HG02840 (cell line): ENCODE data around the gene UNC13A.

ENCODE experiments used
- ATAC-seq: cut with Tn5 transposase; IDR thresholded peaks from one replicate; pipeline ENCODE4 v1.9.1; 2021; ENCODE audit warnings: mild to moderate bottlenecking, moderate library complexity, moderate number of reproducible peaks; ENCODE audit not compliant: unreplicated experiment, low FRiP score

UNC13A gene

DNA sequence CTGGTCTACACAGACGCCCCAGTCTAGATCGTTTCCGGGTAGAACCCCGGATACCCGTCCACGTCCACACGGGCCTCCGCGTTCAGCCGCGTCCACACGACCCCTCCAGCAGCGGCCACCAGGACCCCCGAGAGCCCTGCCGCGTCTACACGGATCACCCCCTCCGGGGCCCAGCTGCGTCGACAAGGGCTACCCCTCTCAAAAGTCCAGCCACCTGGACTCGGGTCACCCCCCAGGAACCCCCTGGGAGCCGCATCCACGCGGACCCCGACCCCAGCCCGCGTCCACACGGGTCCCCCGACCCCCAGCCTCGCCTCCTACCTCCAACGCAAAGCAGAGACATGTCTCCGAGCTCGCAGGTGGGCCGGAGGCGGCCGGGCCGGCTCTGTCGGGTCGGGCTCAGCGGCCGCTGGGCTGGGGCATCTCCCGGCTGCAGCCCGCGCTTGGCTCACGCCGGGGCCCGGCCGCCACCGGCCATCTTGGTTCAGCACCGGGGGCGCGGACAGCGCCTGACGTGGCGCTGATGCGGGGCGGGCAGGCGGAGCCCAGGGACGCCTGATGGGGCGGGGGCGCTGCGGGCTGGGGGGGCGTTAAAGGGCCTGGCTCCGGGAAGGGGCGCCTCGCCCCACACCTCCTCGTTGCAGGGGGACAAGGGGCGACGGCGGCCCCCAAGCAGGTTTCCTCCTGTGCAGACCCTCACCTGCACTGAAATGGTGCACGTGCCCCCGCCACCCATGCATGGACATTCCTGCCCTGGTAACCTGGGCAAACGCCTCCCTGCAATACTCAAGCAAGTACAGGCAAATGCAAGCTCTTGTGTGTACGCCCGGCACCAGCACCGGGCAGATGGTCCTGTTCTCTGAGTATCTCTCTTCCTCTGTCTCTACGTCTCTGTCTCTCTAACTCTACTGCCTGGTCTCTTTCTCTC lies at the start of gene UNC13A:
TSS of gene UNC13A (minus strand) at position 498 of the 928 bp plus-strand sequence. CDS start at position 343, 155 bp downstream.
- no peak for ATAC-seq

DNA sequence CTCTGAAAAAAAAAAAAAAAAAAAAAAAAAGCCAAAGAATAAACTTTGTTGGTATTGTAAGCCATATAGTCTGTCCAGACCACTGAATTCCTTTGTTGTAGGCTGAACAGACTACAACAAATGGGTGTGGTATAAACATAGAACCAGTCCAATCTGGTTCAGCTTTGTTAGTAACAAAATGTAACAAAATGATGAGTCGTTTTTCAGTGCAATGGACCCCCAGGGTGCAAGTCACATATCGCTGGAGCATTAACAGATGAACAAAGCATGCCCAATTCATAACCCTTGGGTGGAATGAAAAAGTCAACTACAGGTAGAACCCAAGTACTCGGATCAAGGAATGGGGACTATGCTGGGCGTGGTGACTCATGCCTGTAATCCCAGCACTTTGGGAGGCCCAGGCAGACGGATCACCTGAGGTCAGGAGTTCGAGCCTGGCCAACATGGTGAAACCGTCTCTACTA lies 49.6 kb upstream of the UNC13A start:
- no peak for ATAC-seq

DNA sequence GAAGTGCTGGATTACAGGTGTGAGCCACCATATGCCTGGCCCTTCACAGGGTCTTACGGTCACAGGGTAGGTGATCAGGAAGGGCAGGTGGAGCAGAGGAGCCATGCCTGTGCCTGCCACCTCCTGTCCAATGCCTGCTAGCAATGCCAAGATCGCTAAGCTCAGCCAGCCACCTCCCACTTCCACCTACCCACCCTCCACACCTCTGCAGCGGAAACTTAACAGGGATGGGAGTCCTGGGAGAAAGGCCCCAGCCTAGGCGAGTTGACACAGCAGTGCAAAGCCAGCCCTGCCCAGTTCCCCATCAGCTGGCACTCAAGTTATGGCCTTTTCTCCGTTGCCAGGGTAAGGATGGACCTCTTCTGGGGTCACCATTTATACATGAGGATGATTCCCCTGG lies 47.3 kb upstream of the UNC13A start:
- ATAC-seq: no peak

DNA sequence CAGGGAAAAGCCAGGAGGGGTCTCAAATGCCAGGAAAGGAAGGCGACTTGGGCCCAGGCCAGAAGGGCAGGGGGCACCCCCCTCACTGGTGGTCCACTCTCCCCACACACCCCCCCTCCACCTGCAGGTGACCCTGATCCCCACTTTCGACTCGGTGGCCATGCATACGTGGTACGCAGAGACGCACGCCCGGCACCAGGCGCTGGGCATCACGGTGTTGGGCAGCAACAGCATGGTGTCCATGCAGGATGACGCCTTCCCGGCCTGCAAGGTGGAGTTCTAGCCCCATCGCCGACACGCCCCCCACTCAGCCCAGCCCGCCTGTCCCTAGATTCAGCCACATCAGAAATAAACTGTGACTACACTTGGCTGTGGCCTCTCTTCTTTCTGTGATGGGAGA lies 46.0 kb upstream of the UNC13A start:
- no peak for ATAC-seq

DNA sequence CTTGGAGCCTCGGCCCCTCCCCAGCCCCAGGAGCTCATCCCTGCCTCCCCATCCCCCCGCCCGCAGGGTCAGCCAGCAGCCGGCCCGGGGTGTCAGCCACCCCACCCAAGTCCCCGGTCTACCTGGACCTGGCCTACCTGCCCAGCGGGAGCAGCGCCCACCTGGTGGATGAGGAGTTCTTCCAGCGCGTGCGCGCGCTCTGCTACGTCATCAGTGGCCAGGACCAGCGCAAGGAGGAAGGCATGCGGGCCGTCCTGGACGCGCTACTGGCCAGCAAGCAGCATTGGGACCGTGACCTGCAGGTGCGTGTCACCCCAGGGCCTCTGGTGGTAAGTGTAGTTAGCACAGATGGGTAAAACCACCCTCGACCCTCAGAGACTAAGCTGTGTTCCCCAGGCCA lies 45.0 kb upstream of the UNC13A start:
- ATAC-seq: no peak

DNA sequence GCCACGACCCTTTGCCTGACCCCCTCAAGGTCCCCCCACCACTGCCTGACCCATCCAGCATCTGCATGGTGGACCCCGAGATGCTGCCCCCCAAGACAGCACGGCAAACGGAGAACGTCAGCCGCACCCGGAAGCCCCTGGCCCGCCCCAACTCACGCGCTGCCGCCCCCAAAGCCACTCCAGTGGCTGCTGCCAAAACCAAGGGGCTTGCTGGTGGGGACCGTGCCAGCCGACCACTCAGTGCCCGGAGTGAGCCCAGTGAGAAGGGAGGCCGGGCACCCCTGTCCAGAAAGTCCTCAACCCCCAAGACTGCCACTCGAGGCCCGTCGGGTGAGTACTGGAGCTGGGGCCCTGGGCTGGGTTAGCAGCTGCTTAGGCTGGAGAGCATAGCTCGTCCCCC lies 39.7 kb upstream of the UNC13A start:
- ATAC-seq: no peak

DNA sequence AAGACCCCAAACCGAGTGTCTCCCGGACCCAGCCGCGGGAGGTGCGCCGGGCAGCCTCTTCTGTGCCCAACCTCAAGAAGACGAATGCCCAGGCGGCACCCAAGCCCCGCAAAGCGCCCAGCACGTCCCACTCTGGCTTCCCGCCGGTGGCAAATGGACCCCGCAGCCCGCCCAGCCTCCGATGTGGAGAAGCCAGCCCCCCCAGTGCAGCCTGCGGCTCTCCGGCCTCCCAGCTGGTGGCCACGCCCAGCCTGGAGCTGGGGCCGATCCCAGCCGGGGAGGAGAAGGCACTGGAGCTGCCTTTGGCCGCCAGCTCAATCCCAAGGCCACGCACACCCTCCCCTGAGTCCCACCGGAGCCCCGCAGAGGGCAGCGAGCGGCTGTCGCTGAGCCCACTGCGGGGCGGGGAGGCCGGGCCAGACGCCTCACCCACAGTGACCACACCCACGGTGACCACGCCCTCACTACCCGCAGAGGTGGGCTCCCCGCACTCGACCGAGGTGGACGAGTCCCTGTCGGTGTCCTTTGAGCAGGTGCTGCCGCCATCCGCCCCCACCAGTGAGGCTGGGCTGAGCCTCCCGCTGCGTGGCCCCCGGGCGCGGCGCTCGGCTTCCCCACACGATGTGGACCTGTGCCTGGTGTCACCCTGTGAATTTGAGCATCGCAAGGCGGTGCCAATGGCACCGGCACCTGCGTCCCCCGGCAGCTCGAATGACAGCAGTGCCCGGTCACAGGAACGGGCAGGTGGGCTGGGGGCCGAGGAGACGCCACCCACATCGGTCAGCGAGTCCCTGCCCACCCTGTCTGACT lies 39.0 kb upstream of the UNC13A start:
- no peak for ATAC-seq

DNA sequence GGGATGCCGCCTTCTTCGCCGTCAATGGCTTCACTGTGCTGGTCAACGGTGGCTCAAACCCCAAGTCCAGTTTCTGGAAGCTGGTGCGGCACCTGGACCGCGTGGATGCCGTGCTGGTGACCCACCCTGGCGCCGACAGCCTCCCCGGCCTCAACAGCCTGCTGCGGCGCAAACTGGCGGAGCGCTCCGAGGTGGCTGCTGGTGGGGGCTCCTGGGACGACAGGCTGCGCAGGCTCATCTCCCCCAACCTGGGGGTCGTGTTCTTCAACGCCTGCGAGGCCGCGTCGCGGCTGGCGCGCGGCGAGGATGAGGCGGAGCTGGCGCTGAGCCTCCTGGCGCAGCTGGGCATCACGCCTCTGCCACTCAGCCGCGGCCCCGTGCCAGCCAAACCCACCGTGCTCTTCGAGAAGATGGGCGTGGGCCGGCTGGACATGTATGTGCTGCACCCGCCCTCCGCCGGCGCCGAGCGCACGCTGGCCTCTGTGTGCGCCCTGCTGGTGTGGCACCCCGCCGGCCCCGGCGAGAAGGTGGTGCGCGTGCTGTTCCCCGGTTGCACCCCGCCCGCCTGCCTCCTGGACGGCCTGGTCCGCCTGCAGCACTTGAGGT lies 38.1 kb upstream of the UNC13A start:
- no peak for ATAC-seq

DNA sequence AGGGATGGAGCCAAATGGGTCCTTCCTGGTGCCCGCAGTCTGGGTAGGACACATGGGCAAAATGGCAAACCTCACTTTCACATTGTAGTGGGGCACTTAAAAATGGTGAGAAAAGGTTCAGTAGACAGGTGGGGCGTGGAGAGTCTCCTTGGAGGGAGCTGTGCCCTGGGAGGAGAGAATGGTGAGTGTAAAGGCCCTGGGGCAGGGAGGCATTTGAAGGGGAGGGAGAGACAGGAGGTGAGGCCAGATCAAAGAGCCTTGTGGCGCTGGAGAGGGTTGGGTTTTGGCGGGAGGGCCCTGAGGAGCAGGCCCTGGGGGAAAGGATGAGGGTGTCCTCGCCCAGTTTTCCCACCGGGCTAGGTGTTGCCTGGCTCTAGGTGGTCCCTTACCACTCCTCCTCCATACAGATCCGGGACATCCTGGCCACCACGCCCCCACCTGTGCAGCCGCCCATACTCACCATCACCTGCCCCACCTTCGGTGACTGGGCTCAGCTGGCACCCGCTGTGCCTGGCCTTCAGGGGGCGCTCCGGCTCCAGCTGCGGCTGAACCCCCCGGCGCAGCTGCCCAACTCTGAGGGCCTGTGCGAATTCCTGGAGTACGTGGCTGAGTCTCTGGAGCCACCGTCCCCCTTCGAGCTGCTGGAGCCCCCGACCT lies 37.4 kb upstream of the UNC13A start:
- ATAC-seq: no peak

DNA sequence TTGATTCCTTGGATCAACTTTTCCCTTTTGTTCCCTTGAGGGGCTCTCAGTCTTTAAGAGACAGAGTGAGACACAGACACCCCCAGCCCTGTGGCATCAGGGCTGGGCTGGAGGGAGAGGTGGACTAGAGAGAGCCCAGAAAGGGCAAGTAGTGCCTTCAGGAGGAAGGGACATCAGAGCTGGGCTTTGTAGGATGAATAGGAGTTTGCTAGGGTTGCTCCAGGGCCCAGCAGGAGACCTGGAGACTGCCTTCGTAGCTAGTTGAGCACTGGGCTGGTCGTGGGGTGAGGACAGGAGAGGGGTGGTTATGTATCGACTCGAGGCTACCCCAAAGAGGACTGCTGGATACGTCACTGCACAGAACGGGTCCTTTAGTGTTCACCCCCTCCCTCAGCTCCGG lies 36.5 kb upstream of the UNC13A start:
- ATAC-seq: no peak

DNA sequence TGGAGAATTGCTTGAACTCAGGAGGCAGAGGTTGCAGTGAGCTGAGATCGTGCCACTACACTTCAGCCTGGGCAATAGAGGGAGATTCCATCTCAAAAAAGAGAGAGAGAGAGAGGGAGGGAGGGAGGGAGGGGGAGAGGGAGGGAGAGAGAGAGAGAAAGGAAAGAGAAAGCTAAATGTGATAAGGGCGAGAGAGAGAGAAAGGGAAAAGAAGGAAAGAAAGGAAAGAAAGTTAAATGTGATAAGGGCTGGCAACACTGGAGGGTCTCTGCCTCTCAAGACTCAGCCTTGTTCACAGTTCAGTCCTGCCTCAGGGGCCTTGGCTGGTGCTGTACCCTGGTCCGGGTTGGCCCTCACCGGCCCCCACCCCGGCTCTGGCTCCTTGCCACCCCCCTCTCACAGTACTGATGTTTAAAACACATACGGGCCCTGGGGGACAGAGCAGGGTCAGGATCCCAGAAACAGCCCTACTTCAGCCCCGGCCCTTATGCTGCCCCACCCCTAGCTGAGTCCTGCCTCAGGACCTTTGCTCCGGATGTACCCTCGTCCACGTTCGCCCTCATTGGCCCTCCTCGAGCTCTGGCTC lies 34.6 kb upstream of the UNC13A start:
- ATAC-seq: no peak

DNA sequence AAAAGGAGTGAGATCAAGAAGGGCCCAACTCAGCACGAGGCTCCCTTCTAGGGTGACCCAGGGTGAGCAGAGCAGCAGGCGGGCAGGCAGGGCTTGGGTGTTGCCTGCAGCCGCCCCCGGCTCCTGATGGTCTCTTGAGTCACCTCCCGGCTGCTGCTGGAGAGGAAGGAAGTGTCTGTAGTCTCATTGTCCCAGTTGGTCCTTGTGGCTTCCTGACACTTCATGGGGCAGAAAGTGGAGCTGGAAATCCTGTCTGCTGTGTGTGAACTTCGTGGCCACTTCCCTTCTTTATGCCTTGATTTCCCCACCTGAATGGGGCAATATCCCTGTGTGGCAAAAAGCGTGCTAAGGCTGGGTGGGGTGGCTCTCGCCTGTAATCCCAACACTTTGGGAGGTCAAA lies 33.7 kb upstream of the UNC13A start:
- ATAC-seq: no peak

DNA sequence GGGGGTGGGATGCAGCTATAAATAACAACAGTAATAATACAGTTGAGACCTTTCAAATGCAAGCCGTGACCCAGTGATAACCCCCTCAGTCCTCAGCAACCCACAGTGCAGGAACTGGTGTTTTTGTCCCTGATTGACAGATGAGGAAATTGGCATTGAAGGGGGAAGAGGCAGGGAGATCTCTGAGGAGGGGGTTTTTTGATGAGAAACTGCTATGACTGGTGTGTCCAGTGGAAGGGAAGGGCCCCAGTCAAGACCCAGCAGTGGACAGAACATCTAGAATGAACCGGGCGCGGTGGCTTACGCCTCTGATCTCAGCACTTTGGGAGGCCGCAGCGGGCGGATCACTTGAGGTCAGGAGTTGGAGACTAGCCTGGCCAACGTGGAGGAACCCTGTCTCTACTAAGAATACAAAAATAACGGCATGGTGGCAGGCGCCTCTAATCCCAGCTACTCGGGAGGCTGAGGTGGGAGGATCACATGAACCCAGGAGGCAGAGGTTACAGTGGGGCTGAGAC lies 33.0 kb upstream of the UNC13A start:
- ATAC-seq: no peak

DNA sequence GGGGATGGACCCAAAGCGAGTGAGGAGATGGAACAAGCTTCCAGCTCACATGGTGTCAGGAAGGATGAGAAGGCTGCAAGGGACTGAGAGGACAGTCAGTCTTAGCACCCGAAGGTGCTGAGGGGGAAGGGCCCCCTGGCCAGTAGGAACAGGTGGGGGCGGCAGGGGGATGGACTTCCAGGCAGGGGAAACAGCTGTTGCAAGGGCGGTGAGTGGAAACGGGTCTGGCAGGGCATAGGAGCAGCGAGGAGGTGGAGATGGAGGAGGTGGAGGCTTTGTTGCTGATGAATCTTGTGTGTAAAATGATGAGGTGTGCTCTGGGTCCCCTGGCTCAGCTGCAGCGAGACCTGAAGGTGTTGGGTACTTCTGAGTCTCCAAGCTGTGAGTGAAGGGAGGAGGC lies 32.3 kb upstream of the UNC13A start:
- no peak for ATAC-seq

DNA sequence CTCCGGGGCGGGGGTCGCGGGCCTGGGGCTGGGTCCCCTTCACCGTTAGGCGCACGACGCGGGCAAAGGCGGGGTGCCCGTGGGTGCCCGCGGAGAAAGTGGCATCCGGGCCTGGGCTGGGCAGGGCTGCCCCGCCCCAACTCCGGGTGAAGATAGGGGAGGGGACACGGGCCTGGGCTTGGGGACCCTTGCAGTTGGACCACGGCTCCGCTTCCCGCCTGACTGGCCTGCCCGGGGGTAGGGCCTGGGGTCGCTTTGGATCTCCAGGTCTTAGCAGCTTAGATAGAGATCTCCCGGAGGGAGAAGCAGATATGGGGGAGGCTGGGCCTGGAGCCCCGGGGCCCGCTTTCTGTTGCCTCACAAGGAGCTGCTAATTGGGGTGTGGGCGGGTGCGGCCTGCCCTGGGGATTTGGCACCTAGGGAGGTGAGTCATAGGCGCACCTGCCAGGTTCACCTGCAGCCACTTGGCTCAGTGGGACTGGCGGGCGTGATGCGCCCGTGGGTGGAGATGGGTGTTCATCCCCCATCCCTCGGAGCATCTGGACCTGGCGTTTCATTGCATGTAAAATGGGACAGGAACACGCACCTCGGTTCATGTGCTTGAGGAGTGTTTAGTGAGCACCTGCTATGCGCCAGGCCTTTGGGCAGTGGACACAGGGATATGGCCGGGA lies 31.7 kb upstream of the UNC13A start:
- peak; percentile 23 for ATAC-seq

DNA sequence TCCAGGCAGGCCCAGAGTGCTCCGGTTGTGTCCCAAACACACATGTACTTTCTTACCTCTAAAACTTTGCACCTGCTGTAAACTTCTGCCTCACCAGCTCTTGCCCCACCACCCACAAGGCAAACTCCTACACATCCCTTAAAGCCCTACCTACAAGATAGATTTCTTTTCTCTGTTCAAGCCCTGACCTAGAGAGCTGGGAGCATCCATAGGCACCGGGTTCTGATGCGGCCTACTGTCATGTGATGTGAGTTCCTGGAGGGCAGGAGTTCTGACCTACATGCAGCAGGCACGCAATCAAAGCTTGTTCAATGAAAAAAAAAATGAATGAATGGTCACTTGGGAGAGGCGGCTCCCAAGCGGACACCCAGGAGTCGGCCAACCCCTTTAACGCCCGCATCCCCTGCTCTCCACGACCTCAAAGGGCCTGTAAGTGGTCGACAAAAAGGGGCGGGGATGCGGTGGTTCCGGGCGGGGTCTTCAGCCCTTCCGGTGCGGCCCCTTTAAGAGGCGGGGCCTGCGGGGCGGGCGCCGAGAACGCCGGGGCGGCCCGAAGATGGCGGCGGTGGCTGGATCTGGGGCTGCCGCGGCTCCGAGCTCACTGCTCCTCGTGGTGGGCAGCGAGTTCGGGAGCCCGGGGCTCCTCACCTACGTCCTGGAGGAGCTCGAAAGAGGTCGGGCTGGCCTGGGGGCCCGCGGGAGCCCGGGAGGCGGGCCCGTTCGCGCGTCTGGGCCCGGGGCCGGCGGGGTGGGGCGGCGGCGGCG lies 31.0 kb upstream of the UNC13A start, which contains the start of gene MAP1S:
TSS of gene MAP1S (plus strand) at position 534 of the 765 bp plus-strand sequence. CDS start at position 557, 23 bp downstream.
- peak; percentile 68 for ATAC-seq

DNA sequence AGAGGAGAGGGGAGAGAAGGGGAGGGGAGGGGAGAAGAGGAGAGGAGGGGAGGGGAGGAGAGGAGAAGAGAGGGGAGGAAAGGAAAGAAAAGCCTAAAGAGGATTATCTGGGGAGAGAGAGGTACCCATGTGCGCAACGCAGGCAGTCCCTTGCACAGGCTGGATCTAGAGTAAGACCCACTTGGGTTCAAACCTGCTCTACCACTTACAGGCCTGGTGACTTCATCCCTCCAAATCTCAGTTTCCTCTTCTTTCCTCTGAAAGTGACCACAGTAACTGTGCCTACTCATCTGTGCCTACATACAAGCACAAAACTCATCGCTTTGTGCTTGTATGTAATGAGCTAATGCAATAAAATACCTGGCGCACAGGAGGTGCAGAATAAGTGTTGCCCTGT lies 30.4 kb upstream of the UNC13A start:
- no peak for ATAC-seq

DNA sequence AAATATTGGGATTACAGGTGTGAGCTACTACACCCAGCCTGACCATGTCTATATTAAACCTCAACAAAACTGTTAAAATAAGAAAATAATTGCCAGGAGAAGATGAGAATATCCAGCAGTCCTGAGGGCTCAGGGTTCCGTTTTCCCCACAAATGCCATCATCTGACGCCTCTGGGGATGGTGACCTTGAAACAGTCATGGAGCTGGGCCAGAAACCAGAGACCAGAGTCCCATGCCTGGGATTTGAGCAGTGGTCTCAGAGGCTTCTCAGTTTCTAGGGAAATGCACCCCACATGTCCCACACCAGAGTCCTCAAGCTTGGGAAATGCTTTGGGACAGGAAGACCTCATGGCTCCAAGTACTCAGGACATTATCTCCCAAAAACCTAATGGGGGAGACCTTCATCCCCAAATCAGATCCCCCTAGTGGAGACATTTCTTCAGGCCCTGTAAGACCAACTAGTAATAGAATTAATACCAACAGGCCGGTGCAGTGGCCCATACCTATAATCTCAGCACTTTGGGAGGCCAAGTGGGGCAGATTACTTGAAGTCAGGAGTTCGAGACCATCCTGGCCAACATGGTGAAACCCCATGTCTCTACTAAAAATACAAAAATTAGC lies 28.3 kb upstream of the UNC13A start:
- ATAC-seq: no peak
